Ramos (cell line): ENCODE data around the gene ABCA5.

Experiments used
- in situ Hi-C: fragments of 300-500 bp; cut with MboI; formaldehyde crosslinking; loops from one replicate; pipeline ENCODE4 v1.14.3; 2022; ENCODE audit warnings: low sequenced_read_pairs; ENCODE audit not compliant: unreplicated experiment

The ABCA5 gene, protein sequence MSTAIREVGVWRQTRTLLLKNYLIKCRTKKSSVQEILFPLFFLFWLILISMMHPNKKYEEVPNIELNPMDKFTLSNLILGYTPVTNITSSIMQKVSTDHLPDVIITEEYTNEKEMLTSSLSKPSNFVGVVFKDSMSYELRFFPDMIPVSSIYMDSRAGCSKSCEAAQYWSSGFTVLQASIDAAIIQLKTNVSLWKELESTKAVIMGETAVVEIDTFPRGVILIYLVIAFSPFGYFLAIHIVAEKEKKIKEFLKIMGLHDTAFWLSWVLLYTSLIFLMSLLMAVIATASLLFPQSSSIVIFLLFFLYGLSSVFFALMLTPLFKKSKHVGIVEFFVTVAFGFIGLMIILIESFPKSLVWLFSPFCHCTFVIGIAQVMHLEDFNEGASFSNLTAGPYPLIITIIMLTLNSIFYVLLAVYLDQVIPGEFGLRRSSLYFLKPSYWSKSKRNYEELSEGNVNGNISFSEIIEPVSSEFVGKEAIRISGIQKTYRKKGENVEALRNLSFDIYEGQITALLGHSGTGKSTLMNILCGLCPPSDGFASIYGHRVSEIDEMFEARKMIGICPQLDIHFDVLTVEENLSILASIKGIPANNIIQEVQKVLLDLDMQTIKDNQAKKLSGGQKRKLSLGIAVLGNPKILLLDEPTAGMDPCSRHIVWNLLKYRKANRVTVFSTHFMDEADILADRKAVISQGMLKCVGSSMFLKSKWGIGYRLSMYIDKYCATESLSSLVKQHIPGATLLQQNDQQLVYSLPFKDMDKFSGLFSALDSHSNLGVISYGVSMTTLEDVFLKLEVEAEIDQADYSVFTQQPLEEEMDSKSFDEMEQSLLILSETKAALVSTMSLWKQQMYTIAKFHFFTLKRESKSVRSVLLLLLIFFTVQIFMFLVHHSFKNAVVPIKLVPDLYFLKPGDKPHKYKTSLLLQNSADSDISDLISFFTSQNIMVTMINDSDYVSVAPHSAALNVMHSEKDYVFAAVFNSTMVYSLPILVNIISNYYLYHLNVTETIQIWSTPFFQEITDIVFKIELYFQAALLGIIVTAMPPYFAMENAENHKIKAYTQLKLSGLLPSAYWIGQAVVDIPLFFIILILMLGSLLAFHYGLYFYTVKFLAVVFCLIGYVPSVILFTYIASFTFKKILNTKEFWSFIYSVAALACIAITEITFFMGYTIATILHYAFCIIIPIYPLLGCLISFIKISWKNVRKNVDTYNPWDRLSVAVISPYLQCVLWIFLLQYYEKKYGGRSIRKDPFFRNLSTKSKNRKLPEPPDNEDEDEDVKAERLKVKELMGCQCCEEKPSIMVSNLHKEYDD (N-terminal part only)

GRCh38 chr17:69327060-69327831 lies at the start of gene ABCA5:
ABCA5 (minus strand) TSS chr17:69327133; CDS start chr17:69314415, 12,718 bp downstream.
- in situ Hi-C loops, result no loop called here

GRCh38 chr17:69375229-69375628 lies 48.3 kb upstream of the ABCA5 start:
- in situ Hi-C loops, result no loop called here

- in situ Hi-C loops, result no loop called here
Observed at GRCh38 chr17:69373069-69373468, 46.1 kb upstream of the ABCA5 start.

- in situ Hi-C loops, result no loop called here
Observed at GRCh38 chr17:69367298-69367697, 40.4 kb upstream of the ABCA5 start.

DNA sequence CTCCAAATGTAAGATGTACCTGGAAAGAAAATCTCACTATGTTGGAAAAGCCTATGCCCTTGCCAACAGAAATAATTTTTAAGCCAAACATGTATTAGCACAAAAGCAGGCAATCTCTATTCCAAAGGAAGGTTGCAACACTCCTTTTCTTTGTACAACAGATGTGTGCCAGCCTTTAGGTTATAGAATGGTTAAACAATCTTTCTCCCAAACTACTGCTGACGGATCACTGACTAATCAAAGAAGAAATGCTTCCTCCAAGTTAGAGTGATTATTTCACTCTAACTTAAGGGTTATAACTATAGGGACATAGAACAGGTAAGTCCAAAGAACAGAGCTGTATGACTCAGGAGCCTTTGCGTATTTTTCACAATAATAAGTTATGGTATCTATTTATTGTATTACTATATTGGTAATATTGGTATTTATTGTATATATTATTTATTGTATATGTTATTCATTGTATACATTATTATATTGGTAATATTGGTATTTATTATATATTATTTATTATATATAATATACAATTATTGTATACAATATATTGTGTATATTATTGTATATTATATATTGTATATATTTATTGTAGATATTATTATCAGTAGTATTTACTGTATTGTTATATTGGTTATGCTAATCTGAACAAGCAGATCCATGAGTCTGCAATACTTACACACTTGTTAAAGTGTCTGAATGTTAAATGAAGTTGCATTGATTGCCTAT lies 36.7 kb upstream of the ABCA5 start:
- in situ Hi-C loops, result no loop called here

- in situ Hi-C loops, result no loop called here
Observed at GRCh38 chr17:69361156-69361555, 34.2 kb upstream of the ABCA5 start.

DNA sequence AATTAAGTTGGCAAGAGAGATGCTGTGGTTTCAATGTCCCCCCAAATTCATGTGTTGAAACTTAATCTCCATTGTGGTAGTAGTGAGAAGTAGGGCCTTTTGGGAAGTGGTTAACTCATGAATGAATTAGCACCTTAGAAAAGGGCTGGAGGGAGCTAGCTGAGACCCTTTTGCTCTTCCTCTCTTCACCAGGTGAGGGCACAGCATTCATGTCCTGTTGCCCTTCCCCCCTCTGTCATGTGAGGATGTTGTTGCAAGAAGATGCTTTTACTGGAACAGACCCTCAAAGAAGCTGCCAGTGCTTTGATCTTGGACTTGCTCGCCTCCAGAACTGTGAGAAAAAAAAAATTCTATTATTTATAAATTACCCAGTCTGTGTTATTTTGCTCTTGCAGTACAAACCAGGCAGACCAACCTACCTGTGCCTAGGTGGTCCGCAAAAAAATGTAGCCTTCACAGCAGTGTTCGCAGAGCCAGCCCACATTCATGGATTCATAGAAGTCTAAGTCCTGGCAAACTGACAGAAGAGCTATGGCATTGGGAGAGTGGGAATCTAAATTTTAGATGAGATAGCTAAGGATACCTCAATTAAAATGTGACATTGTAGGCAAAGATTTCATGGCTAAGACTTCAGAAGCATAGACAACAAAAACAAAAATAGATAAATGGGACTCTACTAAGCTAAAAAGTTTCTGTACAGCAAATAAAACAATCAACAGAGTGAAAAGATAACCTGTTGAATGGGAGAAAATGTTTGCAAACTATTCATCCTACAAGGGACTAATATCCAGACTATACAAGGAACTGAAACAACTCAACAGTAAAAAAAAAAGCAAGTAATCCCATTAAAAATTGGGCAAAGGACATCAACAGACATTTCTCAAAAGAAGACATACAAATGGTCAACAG lies 32.0 kb upstream of the ABCA5 start:
- in situ Hi-C loops, result no loop called here

- in situ Hi-C loops, result no loop called here
Observed at GRCh38 chr17:69357701-69358100, 30.8 kb upstream of the ABCA5 start.

- in situ Hi-C loops, result no loop called here
Observed at GRCh38 chr17:69356625-69357024, 29.7 kb upstream of the ABCA5 start.

GRCh38 chr17:69350911-69351310 lies 24.0 kb upstream of the ABCA5 start:
- in situ Hi-C loops, result no loop called here

GRCh38 chr17:69348429-69348828 lies 21.5 kb upstream of the ABCA5 start:
- in situ Hi-C loops, result no loop called here

DNA sequence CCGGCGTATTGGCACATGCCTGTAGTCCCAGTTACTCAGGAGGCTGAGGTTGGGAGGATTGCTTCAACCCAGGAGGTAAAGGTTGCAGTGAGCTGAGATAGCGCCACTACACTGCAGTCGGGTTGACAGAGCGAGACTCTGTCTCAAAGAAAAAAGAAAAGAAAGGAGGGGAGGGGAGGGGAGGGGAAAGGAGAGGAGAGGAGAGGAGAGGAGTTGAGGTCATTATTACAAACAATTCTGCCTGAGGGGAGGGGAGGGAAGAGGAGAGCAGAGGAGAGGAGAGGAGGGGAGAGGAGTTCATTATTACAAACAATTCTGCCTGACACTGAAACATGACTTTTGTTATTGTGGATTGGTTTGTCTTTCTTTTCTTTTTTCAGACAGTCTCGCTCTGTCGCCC lies 19.8 kb upstream of the ABCA5 start:
- in situ Hi-C loops, result no loop called here

DNA sequence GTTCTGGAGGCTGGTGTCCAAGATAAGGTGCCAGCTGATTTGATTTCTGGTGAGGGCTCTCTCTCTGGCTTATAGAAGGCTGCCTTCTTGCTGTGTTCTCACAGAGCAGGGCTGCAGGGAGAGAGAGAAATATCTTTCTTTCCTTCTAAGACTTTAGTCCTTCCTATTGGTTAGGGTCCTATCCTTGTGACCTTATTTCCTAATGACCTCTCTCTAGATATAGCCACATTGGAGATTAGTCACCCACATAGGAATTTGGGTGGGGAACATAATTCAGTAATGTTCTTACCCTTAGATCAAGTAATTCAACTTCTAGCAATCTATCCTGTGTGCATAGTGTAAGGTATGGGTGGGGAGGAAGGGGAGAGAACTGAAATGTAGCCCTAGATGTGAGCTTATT lies 18.0 kb upstream of the ABCA5 start:
- in situ Hi-C loops, result no loop called here

GRCh38 chr17:69342896-69343644 lies 16.1 kb upstream of the ABCA5 start:
- in situ Hi-C loops, result no loop called here

DNA sequence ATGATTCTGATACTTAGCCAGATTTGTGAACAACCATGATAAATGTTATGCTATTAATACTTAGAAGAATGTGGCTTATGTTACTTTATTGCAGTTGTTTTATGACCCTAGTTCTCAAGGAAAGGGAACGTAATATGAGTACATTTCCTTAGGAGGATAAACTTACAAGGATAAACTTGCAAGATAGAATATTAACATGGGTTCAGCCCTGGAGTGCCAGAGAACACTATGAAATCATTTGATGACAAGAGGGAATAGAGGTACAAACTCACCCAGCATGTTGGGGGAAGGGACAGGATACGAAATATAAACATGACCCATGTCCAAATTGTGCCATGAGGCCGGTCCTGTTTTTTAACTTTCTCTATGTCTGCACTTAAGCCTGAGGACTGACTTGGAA lies 13.0 kb upstream of the ABCA5 start:
- in situ Hi-C loops, result no loop called here

DNA sequence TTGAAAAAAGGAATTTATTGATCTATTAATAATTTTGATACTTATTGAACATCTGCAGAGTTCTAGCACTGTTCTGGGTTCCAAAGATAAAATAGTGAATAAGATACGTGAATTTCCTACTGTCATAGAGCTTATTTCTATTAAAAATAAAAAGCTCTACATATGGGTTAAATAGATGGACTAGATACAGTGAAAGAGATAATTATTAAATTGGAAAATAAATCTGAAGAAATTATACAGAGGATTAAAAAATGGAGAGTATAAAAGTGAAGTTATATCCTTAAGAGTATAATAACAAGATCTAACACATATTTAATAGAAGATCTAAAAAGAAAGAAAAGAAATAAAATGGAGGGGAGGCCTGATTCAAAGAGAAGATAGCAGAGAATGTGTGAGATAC lies 10.1 kb upstream of the ABCA5 start:
- in situ Hi-C loops, result no loop called here

GRCh38 chr17:69336580-69336979 lies 9.6 kb upstream of the ABCA5 start:
- in situ Hi-C loops, result no loop called here
